GM18499 (cell line): ENCODE measurements around the gene DHH.

Experiments
- ATAC-seq: cut with Tn5 transposase; IDR thresholded peaks from one replicate; pipeline ENCODE4 v1.9.1; 2021; ENCODE audit warnings: moderate number of reproducible peaks; ENCODE audit not compliant: insufficient read depth, unreplicated experiment

Gene DHH

GRCh38 chr12:49051777-49052438 is 42.7 kb downstream of the DHH start:
- no peak for ATAC-seq

GRCh38 chr12:49051373-49051764 is 43.2 kb downstream of the DHH start:
- ATAC-seq, result no peak

DNA sequence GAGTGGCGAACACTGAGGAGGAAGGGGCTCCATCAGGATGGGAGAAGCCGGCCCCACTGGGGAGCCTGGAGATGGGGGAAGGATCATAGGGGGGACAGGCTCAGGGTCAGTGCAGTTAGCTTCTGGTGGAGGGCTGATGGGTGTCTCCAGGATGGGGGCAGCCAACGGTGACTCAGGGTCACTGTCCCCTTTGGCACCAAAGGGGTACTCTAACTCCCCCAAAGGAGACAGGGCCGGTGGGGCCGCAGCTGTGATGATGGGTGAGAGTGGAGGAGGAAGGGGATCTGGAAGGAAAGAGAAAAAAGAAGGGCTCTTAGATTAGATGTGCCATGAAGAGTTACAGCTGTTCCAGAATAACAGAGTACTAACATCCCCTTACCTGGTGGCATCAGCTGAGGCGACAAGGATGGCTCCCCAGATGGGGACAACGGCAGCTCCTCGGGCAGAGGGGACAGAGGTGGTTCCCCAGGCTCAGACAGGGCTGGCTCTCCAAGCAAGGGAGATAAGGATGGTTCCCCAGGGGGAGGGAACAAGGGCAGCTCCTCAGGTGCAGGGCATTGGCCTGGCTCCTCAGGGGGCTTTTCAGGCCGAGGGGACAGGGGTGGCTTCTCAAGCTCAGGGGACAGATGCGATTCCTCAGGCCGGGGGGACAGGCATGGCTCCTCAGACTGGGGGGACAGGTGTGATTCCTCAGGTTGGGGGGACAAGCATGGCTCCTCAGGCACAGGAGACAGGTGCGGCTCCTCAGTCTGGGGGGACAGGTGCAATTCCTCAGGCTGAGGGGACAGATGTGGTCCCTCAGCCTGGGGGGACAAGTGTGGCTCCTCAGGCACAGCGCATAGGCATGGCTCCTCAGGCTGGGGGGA is 43.9 kb downstream of the DHH start:
- no peak for ATAC-seq

GRCh38 chr12:49049566-49050224 is 44.9 kb downstream of the DHH start:
- no peak for ATAC-seq

- no peak for ATAC-seq
Measured at GRCh38 chr12:49048953-49049352, 45.6 kb downstream of the DHH start.

DNA sequence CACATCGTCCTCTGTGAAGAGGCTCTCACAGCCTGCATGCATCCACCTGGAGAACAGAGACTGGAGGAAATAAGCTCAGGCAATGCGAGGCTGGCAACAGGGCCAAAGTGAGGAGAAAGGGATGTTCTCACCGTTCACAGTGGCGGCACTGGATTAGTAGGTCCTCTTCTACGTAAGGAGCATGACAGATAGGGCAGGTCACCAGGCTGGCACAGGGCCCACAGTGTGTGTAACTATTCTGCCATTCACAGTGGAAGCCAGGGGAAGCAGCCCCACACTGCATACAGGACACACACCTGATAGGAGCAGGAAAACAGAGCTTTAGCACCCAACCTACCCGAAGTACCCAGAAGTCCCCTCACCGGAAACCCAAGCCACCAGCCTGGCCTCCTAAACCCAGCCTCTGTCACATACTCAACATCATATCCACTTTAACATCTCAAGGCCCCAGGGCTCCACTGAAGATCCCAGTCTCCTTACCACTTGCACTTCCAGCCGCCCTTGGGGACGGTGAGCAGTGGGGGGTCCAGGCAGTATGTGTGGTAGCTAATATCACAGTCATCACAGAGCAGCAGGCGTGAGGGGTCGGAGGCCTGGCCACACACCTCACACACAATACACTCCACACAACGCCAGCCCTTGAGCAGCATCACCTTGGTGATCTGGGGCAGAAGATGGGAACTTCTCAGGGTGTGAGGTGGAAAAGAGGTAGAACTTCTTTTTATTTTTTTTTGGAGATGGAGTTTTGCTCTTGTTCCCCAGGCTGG is 48.3 kb downstream of the DHH start:
- ATAC-seq, result no peak

DNA sequence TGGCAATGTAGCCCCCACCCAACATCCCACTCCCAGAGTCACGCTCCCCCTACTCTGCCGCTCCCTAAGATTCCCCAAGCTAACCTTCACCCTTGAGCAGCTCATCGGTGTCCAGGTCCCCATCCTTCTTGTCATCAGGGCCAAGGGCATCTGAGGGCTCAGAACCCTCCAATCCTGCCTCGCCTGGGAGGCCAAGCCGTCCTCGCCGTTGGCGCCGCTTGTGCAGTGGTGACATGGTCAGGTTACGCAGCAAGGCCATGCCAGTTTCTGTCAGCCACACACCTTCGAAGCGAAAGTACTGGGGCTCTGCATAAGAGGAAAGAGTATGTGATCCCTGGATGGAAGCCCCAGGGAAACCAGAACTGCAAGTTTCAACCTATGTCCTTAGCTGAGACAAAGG is 49.9 kb downstream of the DHH start:
- ATAC-seq, result no peak

DNA sequence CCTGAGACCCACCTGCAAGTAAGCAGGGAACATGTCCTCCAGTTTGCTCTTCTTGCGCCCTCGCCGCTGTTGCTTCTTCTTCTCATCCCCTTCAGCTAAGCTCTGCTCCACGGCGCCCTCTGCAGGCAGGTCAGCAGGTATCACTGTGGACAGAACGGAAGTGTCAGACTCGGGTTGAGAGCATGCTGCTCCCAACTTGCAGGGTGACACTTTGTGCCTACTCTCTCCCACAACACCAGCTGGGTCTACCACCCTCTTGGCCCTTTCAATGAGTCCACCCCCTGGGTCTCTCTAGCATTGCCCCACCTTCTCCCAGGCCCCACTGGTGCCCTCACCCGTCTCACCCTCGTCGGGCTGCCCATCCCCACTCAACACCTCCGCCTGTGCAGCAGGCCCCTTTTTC is 50.7 kb downstream of the DHH start:
- ATAC-seq, result no peak

GRCh38 chr12:49043241-49043640 is 51.4 kb downstream of the DHH start:
- ATAC-seq, result no peak

DNA sequence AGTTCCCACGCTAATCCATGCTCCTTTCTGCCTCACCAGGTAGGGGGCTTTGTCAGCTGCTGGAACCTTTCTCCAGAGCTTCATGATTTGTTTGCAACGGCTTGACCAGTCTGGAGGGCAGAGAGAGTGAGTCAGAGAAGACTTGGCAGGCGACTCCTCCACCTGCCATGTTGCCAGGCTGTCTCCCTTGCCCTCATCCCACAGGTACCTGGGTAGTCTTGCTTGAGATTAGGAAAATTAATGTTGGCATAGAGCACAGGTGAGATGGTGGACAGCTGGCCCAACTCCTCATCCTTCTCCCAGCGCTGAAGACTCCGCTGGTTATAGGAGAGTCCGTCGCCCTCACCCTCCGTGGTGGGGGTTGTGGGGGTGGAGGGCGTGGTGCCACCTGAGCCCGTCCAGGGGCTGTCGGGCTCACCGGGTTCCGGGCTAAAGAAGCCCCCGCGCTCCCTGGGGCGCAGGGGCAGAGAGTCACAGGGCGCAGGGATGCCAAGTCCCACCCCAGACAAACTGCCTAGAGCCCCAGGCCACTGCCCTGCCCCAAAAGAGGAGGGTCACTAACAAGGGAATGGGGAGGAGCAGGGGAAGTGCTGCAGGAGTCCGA is 52.6 kb downstream of the DHH start:
- no peak for ATAC-seq

GRCh38 chr12:49041036-49041880 is 53.3 kb downstream of the DHH start:
- no peak for ATAC-seq

DNA sequence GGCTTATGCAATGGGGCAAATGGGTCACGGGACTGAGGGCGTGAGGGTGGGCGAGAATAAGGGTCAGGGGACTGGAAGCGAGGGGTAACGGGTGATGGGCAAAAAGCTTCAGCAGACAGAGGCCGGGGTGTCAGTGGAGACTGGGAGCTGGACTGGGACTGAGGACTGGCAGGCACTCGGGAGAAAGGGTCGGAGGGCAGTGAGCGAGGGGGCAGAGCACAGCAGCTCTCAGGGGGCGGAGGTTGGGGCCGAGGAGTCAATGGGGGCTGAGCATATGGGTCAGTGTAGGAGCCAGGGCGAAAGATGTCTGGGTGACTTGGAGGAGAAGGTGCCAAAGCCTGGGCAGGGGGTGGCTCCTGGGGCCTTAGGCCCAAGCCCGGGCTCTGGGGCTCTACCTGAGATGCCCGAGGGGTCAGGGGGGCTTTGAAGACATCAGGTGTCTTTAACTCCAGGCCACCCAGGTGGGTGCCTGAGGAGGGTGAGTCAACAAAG is 54.2 kb downstream of the DHH start:
- ATAC-seq, result no peak

DNA sequence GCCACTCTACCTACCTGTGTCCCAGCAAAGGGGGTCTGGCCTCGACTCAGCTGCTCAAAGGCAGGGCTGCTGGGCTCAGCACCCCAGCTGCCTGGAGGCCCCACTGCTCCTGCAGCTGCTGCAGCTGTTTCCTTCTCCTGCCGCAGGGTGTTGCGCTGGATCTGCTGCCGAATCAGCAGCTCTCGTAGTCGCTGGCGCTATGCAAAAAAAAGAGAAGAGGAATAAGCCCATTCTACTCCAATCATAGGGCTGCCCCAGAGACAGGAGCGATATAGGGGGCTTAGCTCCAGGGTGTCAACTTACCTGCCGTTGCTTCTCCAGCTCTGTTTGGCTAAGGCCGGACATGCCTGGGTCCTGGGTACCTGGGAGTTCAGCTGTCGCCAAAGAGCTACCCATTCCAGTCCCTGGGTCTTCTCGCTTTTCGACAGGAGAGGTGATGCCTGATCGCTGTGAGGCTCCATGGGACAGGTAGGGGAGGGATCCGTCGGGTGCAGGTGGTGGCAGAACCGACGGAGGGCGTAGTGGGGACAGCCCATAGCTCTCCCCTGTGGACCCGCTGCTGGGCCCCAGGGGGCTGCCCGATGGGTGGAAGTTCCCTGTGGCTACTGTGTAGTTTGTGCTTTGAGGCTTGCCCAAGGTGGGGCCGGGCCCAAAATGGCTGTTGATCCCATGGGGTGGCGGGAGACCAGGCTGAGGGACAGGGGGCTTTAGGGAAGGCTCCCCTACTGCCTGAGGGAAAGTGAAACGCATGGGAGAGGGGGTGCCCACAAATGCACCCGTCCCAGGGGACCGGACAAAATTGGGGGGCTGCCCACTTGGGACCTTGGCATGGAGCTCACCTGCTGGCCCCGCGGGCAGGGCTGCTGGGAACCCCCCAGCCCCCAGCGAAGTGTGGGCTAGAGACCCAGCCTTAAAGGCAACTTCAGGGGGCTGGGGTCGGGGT is 54.9 kb downstream of the DHH start:
- ATAC-seq, result no peak

DNA sequence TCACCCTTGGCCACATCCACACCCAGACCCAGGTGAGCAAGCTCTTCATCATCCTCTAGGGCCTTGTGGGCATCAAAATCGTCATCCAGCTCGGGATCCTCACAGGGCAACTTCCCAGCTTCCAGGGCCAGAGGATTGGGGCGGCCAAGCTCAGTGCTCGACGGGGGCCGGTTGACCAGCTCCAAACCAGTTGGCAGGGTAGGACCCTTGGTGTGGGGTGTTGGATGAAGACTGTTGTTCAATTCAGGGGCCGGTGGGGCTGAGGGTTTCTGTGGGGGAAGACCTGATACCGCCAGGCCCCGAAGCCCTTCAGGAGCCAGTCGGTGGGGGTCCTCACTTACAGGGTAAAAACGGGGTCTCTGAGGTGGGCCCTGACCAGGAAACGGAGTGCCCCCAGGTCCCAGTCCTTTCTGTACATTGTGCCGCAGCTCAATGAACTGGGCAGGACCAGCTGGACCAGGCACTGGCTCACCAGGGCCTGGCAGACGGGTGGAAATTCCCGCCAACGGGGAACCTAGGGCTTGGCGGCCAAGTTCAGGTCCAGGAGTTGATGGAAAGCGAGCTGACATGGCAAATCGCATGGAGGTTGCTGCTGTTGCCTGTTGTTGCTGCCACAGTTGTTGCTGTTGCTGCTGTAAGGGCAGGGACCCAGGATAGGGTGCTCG is 56.2 kb downstream of the DHH start:
- no peak for ATAC-seq

- no peak for ATAC-seq
Measured at GRCh38 chr12:49037947-49038237, 56.7 kb downstream of the DHH start.

DNA sequence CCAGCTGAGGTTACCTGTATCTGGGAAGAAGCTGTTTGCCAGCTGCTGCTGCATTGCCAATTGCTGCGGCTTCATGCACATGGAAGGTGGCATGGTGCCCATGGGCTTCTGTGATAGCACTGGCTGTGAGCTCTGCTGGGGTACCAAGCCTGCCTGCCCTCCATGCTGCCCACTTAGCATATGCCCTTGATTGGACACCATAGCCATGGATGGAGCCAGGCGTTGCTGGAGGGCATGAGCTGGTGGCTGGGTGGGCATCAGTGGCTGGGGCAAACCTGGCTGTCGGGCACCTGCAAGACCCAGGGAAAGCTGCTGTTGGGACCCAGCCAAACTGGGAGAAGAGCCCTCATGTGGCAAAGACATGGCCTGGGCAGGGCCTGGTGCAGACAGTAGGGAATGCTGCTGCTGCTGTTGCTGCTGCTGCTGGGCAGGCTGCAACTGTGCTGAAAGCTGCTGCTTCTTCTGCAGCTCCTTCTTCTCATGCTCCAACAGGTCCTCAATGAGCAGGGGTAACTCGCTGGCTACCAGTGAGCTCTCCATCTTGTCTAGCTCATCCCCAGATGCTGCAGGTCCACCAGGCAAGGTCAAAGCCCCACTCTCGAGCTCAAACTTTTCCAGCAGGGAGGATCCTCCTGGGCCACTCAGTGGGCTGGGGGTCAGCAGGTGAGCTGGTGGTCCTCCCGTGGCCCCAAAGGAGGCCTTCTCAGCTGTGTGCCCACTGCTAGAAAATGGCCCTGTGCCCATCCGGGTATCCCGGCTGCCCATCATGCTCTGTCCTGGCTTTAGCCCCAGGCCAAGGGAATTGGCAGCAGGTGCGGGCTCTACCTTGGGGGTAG is 57.3 kb downstream of the DHH start:
- no peak for ATAC-seq
